SK-N-SH treated with all-trans-retinoic acid at 6 μM for 48 hours (cell line): ENCODE results near the gene OR52L1.

Experiments
- ARNTL ChIP-seq: fragments of 450-650 bp; formaldehyde crosslinking; IDR thresholded peaks from 2 replicates; pipeline ENCODE4 v1.5.0; 2020; ENCODE audit warnings: low read depth, mild to moderate bottlenecking, moderate library complexity, borderline replicate concordance
- GLIS3 ChIP-seq: fragments of 250-450 bp; sonication (Bioruptor Pico); IDR thresholded peaks from 2 replicates; pipeline ENCODE4 v1.5.0; 2020; ENCODE audit warnings: mild to moderate bottlenecking, moderate library complexity
- ISL1 ChIP-seq: fragments of 250-450 bp; sonication (Bioruptor Pico); IDR thresholded peaks from 2 replicates; pipeline ENCODE4 v2.1.2; 2022; ENCODE audit warnings: mild to moderate bottlenecking, moderate library complexity
- PPARA ChIP-seq: fragments of 250-450 bp; sonication (Bioruptor Pico); IDR thresholded peaks from 2 replicates; pipeline ENCODE4 v1.5.0; 2020; ENCODE audit warnings: mild to moderate bottlenecking, borderline replicate concordance
- RARB ChIP-seq: fragments of 250-450 bp; sonication (Bioruptor Pico); IDR thresholded peaks from 2 replicates; pipeline ENCODE4 v1.8.0; 2021; ENCODE audit warnings: mild to moderate bottlenecking, moderate library complexity
- SNAI2 ChIP-seq: fragments of 250-450 bp; sonication (Bioruptor Pico); IDR thresholded peaks from 2 replicates; pipeline ENCODE4 v1.5.0; 2020; ENCODE audit warnings: mild to moderate bottlenecking, moderate library complexity
- ZFP3 ChIP-seq: fragments of 250-450 bp; sonication (Bioruptor Pico); IDR thresholded peaks from 2 replicates; pipeline ENCODE4 v1.5.0; 2020; ENCODE audit warnings: mild to moderate bottlenecking, moderate library complexity
- ZNF565 ChIP-seq: fragments of 450-650 bp; formaldehyde crosslinking; conservative IDR thresholded peaks from 2 replicates; pipeline ENCODE4 v1.5.0; 2020; ENCODE audit warnings: low read depth, mild to moderate bottlenecking, moderate library complexity
- ZNF70 ChIP-seq: fragments of 450-650 bp; formaldehyde crosslinking; IDR thresholded peaks from 2 replicates; pipeline ENCODE4 v1.5.0; 2020; ENCODE audit warnings: mild to moderate bottlenecking, moderate library complexity
- ZNF8 ChIP-seq: fragments of 450-650 bp; formaldehyde crosslinking; IDR thresholded peaks from 2 replicates; pipeline ENCODE4 v1.5.0; 2020; ENCODE audit warnings: mild to moderate bottlenecking, moderate library complexity
- TF ChIP-seq, protein P1 (sequence below): fragments of 250-450 bp; sonication (Bioruptor Pico); IDR thresholded peaks from 2 replicates; pipeline ENCODE4 v1.8.0; 2021; ENCODE audit warnings: low read depth, mild to moderate bottlenecking, moderate library complexity, borderline replicate concordance
- TF ChIP-seq, protein P2 (sequence below): fragments of 250-450 bp; sonication (Bioruptor Pico); IDR thresholded peaks from 2 replicates; pipeline ENCODE4 v1.8.0; 2020; ENCODE audit warnings: mild to moderate bottlenecking, moderate library complexity, borderline replicate concordance
- TF ChIP-seq, protein P3 (sequence below): fragments of 250-450 bp; sonication (Bioruptor Pico); IDR thresholded peaks from 2 replicates; pipeline ENCODE4 v1.5.1; 2020; ENCODE audit warnings: low read depth, mild to moderate bottlenecking, moderate library complexity
- TF ChIP-seq, protein P4 (sequence below): fragments of 250-450 bp; sonication (Bioruptor Pico); IDR thresholded peaks from 2 replicates; pipeline ENCODE4 v1.5.1; 2021; ENCODE audit warnings: mild to moderate bottlenecking, moderate library complexity

DNA sequence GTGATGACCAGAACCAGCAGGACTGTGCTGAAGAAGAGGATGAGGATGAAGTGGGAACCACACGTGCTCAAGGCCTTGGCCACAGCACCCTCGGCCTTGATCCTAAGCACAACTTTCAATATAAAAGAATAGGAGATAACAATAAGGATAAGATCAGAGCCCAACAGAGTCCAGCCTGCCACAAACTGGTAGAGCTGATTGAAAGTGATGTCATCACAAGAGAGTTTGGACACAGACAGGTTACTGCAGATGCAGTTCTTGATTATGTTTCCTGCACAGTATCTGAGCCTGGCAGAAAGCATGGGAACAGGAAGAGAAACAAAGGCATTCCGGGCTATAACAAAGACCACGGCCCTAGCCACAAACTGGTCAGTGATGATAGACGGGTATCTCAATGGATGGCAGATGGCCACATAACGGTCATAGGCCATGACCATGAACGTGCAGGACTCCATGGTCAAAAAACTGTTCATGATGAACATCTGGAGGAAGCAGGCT lies 15.5 kb upstream of the OR52L1 start:
- no peak for TF ChIP-seq ZNF565 (CRISPR knock-in tag)
- TF ChIP-seq RARB (CRISPR knock-in tag) = no peak
- no peak for TF ChIP-seq SNAI2
- TF ChIP-seq, protein P1, sequence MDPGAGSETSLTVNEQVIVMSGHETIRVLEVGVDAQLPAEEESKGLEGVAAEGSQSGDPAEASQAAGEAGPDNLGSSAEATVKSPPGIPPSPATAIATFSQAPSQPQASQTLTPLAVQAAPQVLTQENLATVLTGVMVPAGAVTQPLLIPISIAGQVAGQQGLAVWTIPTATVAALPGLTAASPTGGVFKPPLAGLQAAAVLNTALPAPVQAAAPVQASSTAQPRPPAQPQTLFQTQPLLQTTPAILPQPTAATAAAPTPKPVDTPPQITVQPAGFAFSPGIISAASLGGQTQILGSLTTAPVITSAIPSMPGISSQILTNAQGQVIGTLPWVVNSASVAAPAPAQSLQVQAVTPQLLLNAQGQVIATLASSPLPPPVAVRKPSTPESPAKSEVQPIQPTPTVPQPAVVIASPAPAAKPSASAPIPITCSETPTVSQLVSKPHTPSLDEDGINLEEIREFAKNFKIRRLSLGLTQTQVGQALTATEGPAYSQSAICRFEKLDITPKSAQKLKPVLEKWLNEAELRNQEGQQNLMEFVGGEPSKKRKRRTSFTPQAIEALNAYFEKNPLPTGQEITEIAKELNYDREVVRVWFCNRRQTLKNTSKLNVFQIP (CRISPR knock-in tag) = no peak
- no peak for TF ChIP-seq ZFP3
- TF ChIP-seq ARNTL (CRISPR knock-in tag) = no peak
- TF ChIP-seq, protein P2, sequence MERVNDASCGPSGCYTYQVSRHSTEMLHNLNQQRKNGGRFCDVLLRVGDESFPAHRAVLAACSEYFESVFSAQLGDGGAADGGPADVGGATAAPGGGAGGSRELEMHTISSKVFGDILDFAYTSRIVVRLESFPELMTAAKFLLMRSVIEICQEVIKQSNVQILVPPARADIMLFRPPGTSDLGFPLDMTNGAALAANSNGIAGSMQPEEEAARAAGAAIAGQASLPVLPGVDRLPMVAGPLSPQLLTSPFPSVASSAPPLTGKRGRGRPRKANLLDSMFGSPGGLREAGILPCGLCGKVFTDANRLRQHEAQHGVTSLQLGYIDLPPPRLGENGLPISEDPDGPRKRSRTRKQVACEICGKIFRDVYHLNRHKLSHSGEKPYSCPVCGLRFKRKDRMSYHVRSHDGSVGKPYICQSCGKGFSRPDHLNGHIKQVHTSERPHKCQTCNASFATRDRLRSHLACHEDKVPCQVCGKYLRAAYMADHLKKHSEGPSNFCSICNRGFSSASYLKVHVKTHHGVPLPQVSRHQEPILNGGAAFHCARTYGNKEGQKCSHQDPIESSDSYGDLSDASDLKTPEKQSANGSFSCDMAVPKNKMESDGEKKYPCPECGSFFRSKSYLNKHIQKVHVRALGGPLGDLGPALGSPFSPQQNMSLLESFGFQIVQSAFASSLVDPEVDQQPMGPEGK (CRISPR knock-in tag) = no peak
- TF ChIP-seq, protein P3, sequence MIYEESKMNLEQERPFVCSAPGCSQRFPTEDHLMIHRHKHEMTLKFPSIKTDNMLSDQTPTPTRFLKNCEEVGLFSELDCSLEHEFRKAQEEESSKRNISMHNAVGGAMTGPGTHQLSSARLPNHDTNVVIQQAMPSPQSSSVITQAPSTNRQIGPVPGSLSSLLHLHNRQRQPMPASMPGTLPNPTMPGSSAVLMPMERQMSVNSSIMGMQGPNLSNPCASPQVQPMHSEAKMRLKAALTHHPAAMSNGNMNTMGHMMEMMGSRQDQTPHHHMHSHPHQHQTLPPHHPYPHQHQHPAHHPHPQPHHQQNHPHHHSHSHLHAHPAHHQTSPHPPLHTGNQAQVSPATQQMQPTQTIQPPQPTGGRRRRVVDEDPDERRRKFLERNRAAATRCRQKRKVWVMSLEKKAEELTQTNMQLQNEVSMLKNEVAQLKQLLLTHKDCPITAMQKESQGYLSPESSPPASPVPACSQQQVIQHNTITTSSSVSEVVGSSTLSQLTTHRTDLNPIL (CRISPR knock-in tag) = no peak
- no peak for TF ChIP-seq ZNF8 (CRISPR knock-in tag)
- no peak for TF ChIP-seq GLIS3 (CRISPR knock-in tag)
- no peak for TF ChIP-seq ISL1 (CRISPR knock-in tag)
- no peak for TF ChIP-seq ZNF70 (CRISPR knock-in tag)
- TF ChIP-seq, protein P4, sequence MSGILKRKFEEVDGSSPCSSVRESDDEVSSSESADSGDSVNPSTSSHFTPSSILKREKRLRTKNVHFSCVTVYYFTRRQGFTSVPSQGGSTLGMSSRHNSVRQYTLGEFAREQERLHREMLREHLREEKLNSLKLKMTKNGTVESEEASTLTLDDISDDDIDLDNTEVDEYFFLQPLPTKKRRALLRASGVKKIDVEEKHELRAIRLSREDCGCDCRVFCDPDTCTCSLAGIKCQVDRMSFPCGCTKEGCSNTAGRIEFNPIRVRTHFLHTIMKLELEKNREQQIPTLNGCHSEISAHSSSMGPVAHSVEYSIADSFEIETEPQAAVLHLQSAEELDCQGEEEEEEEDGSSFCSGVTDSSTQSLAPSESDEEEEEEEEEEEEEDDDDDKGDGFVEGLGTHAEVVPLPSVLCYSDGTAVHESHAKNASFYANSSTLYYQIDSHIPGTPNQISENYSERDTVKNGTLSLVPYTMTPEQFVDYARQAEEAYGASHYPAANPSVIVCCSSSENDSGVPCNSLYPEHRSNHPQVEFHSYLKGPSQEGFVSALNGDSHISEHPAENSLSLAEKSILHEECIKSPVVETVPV = no peak
- TF ChIP-seq PPARA (CRISPR knock-in tag) = no peak
